ENCODE results near the gene BRF1. TPM values are rescaled to one million over a fixed set of nuclear protein-coding genes. Genes with fewer than 3 reads are reported as not detected.

BRF1 gene
- polyA plus RNA-seq, 4 donors: 18.4 to 28.0 (median 20.2) TPM

DNA sequence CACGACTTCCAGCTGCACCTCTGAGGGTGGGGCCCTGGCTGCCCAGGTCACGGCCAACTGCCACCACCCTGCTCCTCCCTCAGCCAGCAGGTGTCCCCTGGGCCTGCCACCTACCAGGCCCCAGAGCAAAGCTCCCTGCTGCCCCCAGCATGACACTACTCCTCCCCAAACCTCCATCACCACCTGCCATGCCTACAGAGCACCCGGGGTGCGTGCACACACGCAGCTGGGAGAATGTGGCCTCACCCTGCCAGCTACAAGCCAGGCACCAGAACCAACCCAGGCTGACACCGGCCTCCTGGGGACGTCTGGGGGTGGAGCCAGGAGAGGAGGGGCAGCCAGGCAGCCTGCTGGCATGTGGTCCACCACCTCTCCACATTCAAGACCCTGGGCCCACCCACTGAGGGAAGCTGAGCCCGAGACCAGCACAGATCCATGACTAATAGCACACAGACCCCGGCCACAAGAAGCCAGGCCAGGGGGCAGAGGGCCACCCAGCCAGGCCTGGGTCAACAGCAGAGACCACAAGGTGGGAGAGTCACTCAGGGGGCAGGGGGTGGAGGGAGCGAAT lies 135.6 kb downstream of the BRF1 start:
- no peak for FAIRE-seq

DNA sequence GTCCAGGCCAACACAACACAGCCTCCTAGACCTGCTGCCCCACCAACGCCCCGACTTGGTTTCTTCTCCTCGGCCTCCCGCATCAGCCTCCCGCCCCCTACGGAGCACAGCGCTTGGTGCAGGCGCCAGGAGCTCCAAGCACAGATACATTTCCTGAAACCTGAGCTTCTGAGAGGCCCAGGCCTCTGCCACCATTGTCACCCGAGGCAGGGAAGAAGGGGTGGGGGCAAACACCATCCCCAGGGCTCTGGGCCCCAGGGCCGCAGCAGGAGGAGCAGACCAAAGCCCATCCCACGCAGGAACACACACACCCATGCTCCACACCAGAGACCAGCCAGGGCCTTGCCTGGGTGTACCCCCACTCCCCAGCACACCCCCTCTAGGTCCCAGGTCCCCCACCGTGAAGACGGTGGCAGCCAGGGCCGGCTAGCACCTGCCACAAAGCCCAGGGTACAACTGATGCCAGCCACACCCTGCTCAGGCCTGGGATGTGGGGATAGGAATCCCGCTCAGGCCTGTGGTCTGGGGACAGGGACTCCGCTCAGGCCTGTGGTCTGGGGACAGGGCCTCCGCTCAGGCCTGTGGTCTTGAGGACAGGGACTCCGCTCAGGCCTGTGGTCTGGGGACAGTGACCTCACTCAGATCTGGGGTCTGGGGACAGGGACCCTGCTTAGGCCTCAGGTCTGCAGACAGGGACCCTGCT lies 137.6 kb downstream of the BRF1 start:
- no peak for DNase-seq
- 78 to 84% (median 80%) methylated on average over 18 of the region's 18 CpGs for WGBS, 3 donors

More for the DNA sequence above, 135.6 kb downstream of the BRF1 start:
- peaks cover 5 to 26% (median 11%) of the 10 kb centered on the region in 3 donors for H3K27me3 ChIP-seq (ENCODE audit: control insufficient read depth in 3 of 3, insufficient read depth in 3 of 3, low read length in 3 of 3)
- H3K9me3 ChIP-seq (ENCODE audit: control insufficient read depth in 2 of 2, insufficient read depth in 1 of 2, low read depth in 1 of 2, low read length in 1 of 2): no peaks in the 10 kb centered on the region
- DNase-seq: peak in 1 of 2 donors; percentile 33
- H3K27ac ChIP-seq (ENCODE audit: low read depth in 1 of 3, low read length in 2 of 3): no peak overlapping the region
- WGBS, 3 donors: 33 to 60% (median 49%) methylated on average over 9 to 10 of the region's 10 CpGs
- no peak overlapping the region for H3K4me3 ChIP-seq (ENCODE audit: low read depth in 1 of 3, low read length in 3 of 3)
- H3K36me3 ChIP-seq (ENCODE audit: control insufficient read depth in 3 of 3, insufficient read depth in 2 of 3, low read depth in 1 of 3, low read length in 3 of 3): no peaks in the 10 kb centered on the region
- no peaks in the 10 kb centered on the region for H3K4me1 ChIP-seq (ENCODE audit: control insufficient read depth in 3 of 3, insufficient read depth in 2 of 3, low read depth in 1 of 3, low read length in 2 of 3)

DNA sequence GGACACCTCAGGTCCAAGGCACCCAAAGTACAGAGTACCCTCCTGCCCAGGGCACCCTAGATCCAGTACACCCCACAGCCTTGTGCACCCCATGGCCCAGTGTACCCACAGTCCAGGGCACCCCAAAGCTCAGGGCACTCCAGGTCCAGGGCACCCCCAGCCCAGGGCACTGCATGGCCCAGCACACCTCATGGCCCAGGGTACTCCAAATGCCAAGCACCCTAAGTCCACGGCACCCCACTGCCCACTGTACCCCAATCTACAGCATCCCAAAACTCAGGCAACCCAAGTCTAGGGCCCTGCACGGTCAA lies 138.2 kb downstream of the BRF1 start:
- WGBS, 3 donors: 92 to 95% (median 94%) methylated on average over 2 of the region's 2 CpGs
- peaks cover 0 to 12% (median 5%) of the 10 kb centered on the region in 3 donors for H3K27me3 ChIP-seq (ENCODE audit: control insufficient read depth in 3 of 3, insufficient read depth in 3 of 3, low read length in 3 of 3)
- DNase-seq: no peak
- H3K9me3 ChIP-seq (ENCODE audit: control insufficient read depth in 2 of 2, insufficient read depth in 1 of 2, low read depth in 1 of 2, low read length in 1 of 2): no peaks in the 10 kb centered on the region
- FAIRE-seq: no peak
- no peaks in the 10 kb centered on the region for H3K4me1 ChIP-seq (ENCODE audit: control insufficient read depth in 3 of 3, insufficient read depth in 2 of 3, low read depth in 1 of 3, low read length in 2 of 3)
- no peak overlapping the region for H3K27ac ChIP-seq (ENCODE audit: low read depth in 1 of 3, low read length in 2 of 3)
- H3K4me3 ChIP-seq (ENCODE audit: low read depth in 1 of 3, low read length in 3 of 3): no peak overlapping the region
- H3K36me3 ChIP-seq (ENCODE audit: control insufficient read depth in 3 of 3, insufficient read depth in 2 of 3, low read depth in 1 of 3, low read length in 3 of 3): no peaks in the 10 kb centered on the region

More for the DNA sequence above, 137.6 kb downstream of the BRF1 start:
- no peak overlapping the region for H3K27ac ChIP-seq (ENCODE audit: low read depth in 1 of 3, low read length in 2 of 3)
- no peaks in the 10 kb centered on the region for H3K4me1 ChIP-seq (ENCODE audit: control insufficient read depth in 3 of 3, insufficient read depth in 2 of 3, low read depth in 1 of 3, low read length in 2 of 3)
- no peaks in the 10 kb centered on the region for H3K9me3 ChIP-seq (ENCODE audit: control insufficient read depth in 2 of 2, insufficient read depth in 1 of 2, low read depth in 1 of 2, low read length in 1 of 2)
- H3K27me3 ChIP-seq (ENCODE audit: control insufficient read depth in 3 of 3, insufficient read depth in 3 of 3, low read length in 3 of 3): peaks cover 0 to 14% (median 7%) of the 10 kb centered on the region in 3 donors
- H3K36me3 ChIP-seq (ENCODE audit: control insufficient read depth in 3 of 3, insufficient read depth in 2 of 3, low read depth in 1 of 3, low read length in 3 of 3): no peaks in the 10 kb centered on the region
- no peak overlapping the region for H3K4me3 ChIP-seq (ENCODE audit: low read depth in 1 of 3, low read length in 3 of 3)
- no peak for FAIRE-seq

DNA sequence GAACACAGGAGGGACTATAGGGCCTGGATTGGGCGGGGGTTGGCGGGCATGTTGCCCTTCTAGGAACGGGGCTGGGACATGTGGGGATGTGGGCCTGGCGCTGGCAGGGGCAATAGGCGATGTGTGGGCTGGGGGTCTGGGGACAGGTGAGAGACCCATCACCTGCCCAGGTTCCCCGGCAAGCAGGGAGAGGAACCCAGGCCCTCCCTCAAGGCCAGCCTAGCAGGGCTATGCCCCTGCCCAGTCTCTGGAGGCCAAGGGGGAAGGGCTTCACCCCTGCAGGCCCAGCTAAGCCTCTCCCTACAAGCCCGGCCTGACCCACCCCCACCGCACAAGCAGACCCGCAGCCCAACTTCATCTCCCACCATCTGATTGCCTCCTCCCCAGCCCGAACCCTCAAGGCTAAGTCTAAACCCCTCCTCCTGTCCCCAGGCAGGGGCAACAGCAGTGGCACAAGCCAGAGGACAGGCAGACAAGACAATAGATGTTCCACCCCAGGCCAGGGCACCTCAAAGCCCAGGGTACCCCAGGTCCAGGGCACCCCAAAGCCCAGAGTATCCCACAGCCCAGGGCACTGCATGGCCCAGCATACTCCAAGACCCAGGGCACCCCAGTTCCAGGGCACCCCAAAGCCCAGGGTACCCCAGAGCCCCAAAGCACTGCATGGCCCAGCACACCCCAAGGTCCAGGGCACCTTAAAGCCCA lies 138.7 kb downstream of the BRF1 start:
- H3K27ac ChIP-seq (ENCODE audit: low read depth in 1 of 3, low read length in 2 of 3): no peak overlapping the region
- no peaks in the 10 kb centered on the region for H3K4me1 ChIP-seq (ENCODE audit: control insufficient read depth in 3 of 3, insufficient read depth in 2 of 3, low read depth in 1 of 3, low read length in 2 of 3)
- no peak overlapping the region for H3K4me3 ChIP-seq (ENCODE audit: low read depth in 1 of 3, low read length in 3 of 3)
- FAIRE-seq (no peak), DNase-seq (peak in 1 of 2 donors; percentile 29)
- no peaks in the 10 kb centered on the region for H3K9me3 ChIP-seq (ENCODE audit: control insufficient read depth in 2 of 2, insufficient read depth in 1 of 2, low read depth in 1 of 2, low read length in 1 of 2)
- 85 to 93% (median 90%) methylated on average over 8 to 10 of the region's 10 CpGs for WGBS, 3 donors
- H3K27me3 ChIP-seq (ENCODE audit: control insufficient read depth in 3 of 3, insufficient read depth in 3 of 3, low read length in 3 of 3): peaks cover 0 to 9% (median 0%) of the 10 kb centered on the region in 3 donors
- H3K36me3 ChIP-seq (ENCODE audit: control insufficient read depth in 3 of 3, insufficient read depth in 2 of 3, low read depth in 1 of 3, low read length in 3 of 3): no peaks in the 10 kb centered on the region

DNA sequence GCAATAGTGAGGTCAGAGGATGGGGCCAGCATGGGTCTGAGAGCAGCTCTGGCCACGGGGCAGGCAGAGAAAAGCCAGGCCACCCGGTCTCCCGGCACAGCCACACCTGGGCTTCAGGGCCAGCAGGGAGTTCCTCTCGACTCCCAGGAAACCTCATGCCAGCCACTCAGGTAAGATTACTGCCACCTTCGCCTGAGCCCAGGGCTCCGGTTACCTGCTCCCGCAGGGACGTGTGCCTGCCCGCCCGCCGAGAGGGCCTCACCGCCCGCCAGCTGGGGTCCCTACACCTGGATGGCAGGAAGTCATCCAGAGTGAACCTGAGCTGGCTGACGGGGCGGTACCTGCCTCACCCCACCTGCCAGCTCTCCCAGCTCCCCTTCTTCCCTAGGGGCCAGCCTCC lies 139.5 kb downstream of the BRF1 start:
- Histone ChIP-seq H3K4me3 (ENCODE audit: low read depth in 1 of 3, low read length in 3 of 3) (no peak overlapping the region), H3K27ac (ENCODE audit: low read depth in 1 of 3, low read length in 2 of 3) (no peak overlapping the region), H3K4me1 (ENCODE audit: control insufficient read depth in 3 of 3, insufficient read depth in 2 of 3, low read depth in 1 of 3, low read length in 2 of 3) (no peaks in the 10 kb centered on the region), H3K9me3 (ENCODE audit: control insufficient read depth in 2 of 2, insufficient read depth in 1 of 2, low read depth in 1 of 2, low read length in 1 of 2) (no peaks in the 10 kb centered on the region), H3K36me3 (ENCODE audit: control insufficient read depth in 3 of 3, insufficient read depth in 2 of 3, low read depth in 1 of 3, low read length in 3 of 3) (no peaks in the 10 kb centered on the region), H3K27me3 (ENCODE audit: control insufficient read depth in 3 of 3, insufficient read depth in 3 of 3, low read length in 3 of 3) (peaks cover 0 to 1% (median 0%) of the 10 kb centered on the region in 3 donors)
- no peak for FAIRE-seq
- 42 to 68% (median 63%) methylated on average over 12 to 15 of the region's 15 CpGs for WGBS, 3 donors
- DNase-seq: no peak

DNA sequence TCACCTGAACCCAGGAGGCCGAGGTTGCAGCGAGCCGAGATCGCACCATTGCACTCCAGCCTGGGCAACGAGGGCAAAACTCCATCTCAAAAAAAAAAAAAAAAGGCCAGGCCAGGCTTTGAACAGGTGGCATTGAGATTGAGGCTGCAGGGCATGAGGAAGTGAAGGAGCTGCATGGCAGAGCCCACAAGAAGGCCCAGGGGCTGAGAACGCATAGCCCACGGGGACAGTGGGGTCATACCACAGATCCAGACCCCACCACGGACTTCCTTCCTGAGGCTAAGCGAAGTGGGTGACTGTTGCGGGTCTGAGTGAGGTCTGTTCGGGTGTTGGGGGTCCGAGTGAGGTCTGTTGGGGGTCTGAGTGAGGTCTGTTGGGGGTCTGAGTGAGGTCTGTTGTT lies 140.0 kb downstream of the BRF1 start:
- FAIRE-seq (no peak), DNase-seq (no peak)
- no peaks in the 10 kb centered on the region for H3K9me3 ChIP-seq (ENCODE audit: control insufficient read depth in 2 of 2, insufficient read depth in 1 of 2, low read depth in 1 of 2, low read length in 1 of 2)
- H3K27ac ChIP-seq (ENCODE audit: low read depth in 1 of 3, low read length in 2 of 3): no peak overlapping the region
- no peak overlapping the region for H3K4me3 ChIP-seq (ENCODE audit: low read depth in 1 of 3, low read length in 3 of 3)
- no peaks in the 10 kb centered on the region for H3K4me1 ChIP-seq (ENCODE audit: control insufficient read depth in 3 of 3, insufficient read depth in 2 of 3, low read depth in 1 of 3, low read length in 2 of 3)
- no peaks in the 10 kb centered on the region for H3K36me3 ChIP-seq (ENCODE audit: control insufficient read depth in 3 of 3, insufficient read depth in 2 of 3, low read depth in 1 of 3, low read length in 3 of 3)
- H3K27me3 ChIP-seq (ENCODE audit: control insufficient read depth in 3 of 3, insufficient read depth in 3 of 3, low read length in 3 of 3): no peaks in the 10 kb centered on the region
- WGBS, 3 donors: 61 to 69% (median 63%) methylated on average over 12 of the region's 12 CpGs

DNA sequence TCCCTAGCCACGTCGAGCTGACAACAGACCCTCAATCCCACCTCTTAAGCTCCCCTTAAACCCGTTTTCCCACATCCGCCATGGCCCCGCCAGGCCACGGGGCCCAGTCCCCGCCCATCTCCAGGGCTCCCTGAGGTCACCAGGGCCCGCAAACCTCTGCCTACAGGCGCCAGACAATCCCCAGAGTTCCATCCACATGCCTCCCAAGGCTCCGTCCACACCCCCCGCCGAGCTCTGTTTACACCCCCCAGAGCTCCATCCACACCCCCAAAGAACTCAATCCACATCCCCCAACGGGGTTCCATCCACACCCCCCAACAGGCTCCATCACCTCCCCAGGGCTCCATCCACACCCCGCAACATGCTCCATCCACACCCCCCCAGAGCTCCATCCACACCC lies 141.5 kb downstream of the BRF1 start:
- no peak for FAIRE-seq
- no peaks in the 10 kb centered on the region for H3K27me3 ChIP-seq (ENCODE audit: control insufficient read depth in 3 of 3, insufficient read depth in 3 of 3, low read length in 3 of 3)
- H3K27ac ChIP-seq (ENCODE audit: low read depth in 1 of 3, low read length in 2 of 3): no peak overlapping the region
- peaks cover 0 to 2% (median 0%) of the 10 kb centered on the region in 3 donors for H3K36me3 ChIP-seq (ENCODE audit: control insufficient read depth in 3 of 3, insufficient read depth in 2 of 3, low read depth in 1 of 3, low read length in 3 of 3)
- DNase-seq: no peak
- no peak overlapping the region for H3K4me3 ChIP-seq (ENCODE audit: low read depth in 1 of 3, low read length in 3 of 3)
- H3K4me1 ChIP-seq (ENCODE audit: control insufficient read depth in 3 of 3, insufficient read depth in 2 of 3, low read depth in 1 of 3, low read length in 2 of 3): no peaks in the 10 kb centered on the region
- H3K9me3 ChIP-seq (ENCODE audit: control insufficient read depth in 2 of 2, insufficient read depth in 1 of 2, low read depth in 1 of 2, low read length in 1 of 2): no peaks in the 10 kb centered on the region
- WGBS, 3 donors: 65 to 77% (median 75%) methylated on average over 12 to 14 of the region's 14 CpGs

Measured in small intestine (tissue), 7 donors.